ENCODE measurements around the gene AFF3.

AFF3 gene

GRCh38 chr2:100033976-100034375, 108.4 kb downstream of the AFF3 start:
- Histone ChIP-seq H3K27ac (ENCODE audit: low read length) (no peak overlapping the region), H3K4me3 (ENCODE audit: low read length) (no peak overlapping the region), H3K36me3 (ENCODE audit: control insufficient read depth, low read depth, low read length) (no peaks in the 10 kb centered on the region), H3K9me3 (ENCODE audit: control insufficient read depth, low read depth, low read length) (no peaks in the 10 kb centered on the region), H3K4me1 (ENCODE audit: control insufficient read depth, low read depth, low read length) (no peaks in the 10 kb centered on the region), H3K27me3 (ENCODE audit: control insufficient read depth, insufficient read depth, low read length) (no peaks in the 10 kb centered on the region), H3K9ac (ENCODE audit: low read length) (no peak overlapping the region)

- Histone ChIP-seq H3K27me3 (ENCODE audit: control insufficient read depth, insufficient read depth, low read length) (no peaks in the 10 kb centered on the region), H3K4me3 (ENCODE audit: low read length) (no peak overlapping the region), H3K36me3 (ENCODE audit: control insufficient read depth, low read depth, low read length) (no peaks in the 10 kb centered on the region), H3K4me1 (ENCODE audit: control insufficient read depth, low read depth, low read length) (no peaks in the 10 kb centered on the region), H3K27ac (ENCODE audit: low read length) (no peak overlapping the region), H3K9ac (ENCODE audit: low read length) (no peak overlapping the region), H3K9me3 (ENCODE audit: control insufficient read depth, low read depth, low read length) (no peaks in the 10 kb centered on the region)
These were observed 110.8 kb downstream of the AFF3 start for GRCh38 chr2:100031604-100032003.

- no peak overlapping the region for H3K27ac ChIP-seq (ENCODE audit: low read length)
- H3K4me1 ChIP-seq (ENCODE audit: control insufficient read depth, low read depth, low read length) = no peaks in the 10 kb centered on the region
- H3K9me3 ChIP-seq (ENCODE audit: control insufficient read depth, low read depth, low read length) = no peaks in the 10 kb centered on the region
- no peaks in the 10 kb centered on the region for H3K36me3 ChIP-seq (ENCODE audit: control insufficient read depth, low read depth, low read length)
- no peak overlapping the region for H3K4me3 ChIP-seq (ENCODE audit: low read length)
- no peaks in the 10 kb centered on the region for H3K27me3 ChIP-seq (ENCODE audit: control insufficient read depth, insufficient read depth, low read length)
- no peak overlapping the region for H3K9ac ChIP-seq (ENCODE audit: low read length)
These were observed 112.9 kb downstream of the AFF3 start for GRCh38 chr2:100029460-100029859.

GRCh38 chr2:100021791-100022340, 120.5 kb downstream of the AFF3 start:
- no peaks in the 10 kb centered on the region for H3K4me1 ChIP-seq (ENCODE audit: control insufficient read depth, low read depth, low read length)
- H3K27me3 ChIP-seq (ENCODE audit: control insufficient read depth, insufficient read depth, low read length) = no peaks in the 10 kb centered on the region
- no peak overlapping the region for H3K4me3 ChIP-seq (ENCODE audit: low read length)
- no peaks in the 10 kb centered on the region for H3K9me3 ChIP-seq (ENCODE audit: control insufficient read depth, low read depth, low read length)
- no peak overlapping the region for H3K9ac ChIP-seq (ENCODE audit: low read length)
- H3K27ac ChIP-seq (ENCODE audit: low read length) = no peak overlapping the region
- no peaks in the 10 kb centered on the region for H3K36me3 ChIP-seq (ENCODE audit: control insufficient read depth, low read depth, low read length)

GRCh38 chr2:100019499-100019898, 122.9 kb downstream of the AFF3 start:
- Histone ChIP-seq H3K36me3 (ENCODE audit: control insufficient read depth, low read depth, low read length) (no peaks in the 10 kb centered on the region), H3K4me3 (ENCODE audit: low read length) (no peak overlapping the region), H3K27me3 (ENCODE audit: control insufficient read depth, insufficient read depth, low read length) (no peaks in the 10 kb centered on the region), H3K9ac (ENCODE audit: low read length) (no peak overlapping the region), H3K9me3 (ENCODE audit: control insufficient read depth, low read depth, low read length) (no peaks in the 10 kb centered on the region), H3K27ac (ENCODE audit: low read length) (no peak overlapping the region), H3K4me1 (ENCODE audit: control insufficient read depth, low read depth, low read length) (no peaks in the 10 kb centered on the region)

GRCh38 chr2:100018341-100019193, 123.8 kb downstream of the AFF3 start:
- Histone ChIP-seq H3K9ac (ENCODE audit: low read length) (no peak overlapping the region), H3K27ac (ENCODE audit: low read length) (no peak overlapping the region), H3K27me3 (ENCODE audit: control insufficient read depth, insufficient read depth, low read length) (no peaks in the 10 kb centered on the region), H3K4me1 (ENCODE audit: control insufficient read depth, low read depth, low read length) (peaks cover 4% of the 10 kb centered on the region), H3K9me3 (ENCODE audit: control insufficient read depth, low read depth, low read length) (no peaks in the 10 kb centered on the region), H3K4me3 (ENCODE audit: low read length) (no peak overlapping the region), H3K36me3 (ENCODE audit: control insufficient read depth, low read depth, low read length) (no peaks in the 10 kb centered on the region)

DNA sequence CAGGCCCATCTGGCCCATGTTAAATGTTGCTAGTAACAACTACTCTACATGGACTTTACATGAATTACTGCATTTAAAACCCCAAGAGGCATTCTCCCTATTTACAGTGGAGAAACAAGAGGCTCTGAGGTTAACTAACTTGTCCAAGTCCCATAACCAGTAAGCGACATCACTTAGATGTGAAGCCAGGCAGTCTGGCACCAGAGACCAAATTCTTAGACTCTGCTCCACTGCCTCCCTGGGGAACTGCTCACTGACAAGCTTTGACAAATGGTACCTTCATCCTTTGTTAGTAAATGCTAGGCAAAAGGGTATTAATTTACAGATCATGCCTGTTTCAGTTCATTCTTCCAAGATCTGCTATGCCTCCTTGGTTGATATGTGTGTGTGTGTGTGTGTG, 124.8 kb downstream of the AFF3 start:
- Histone ChIP-seq H3K4me1 (ENCODE audit: control insufficient read depth, low read depth, low read length) (peaks cover 4% of the 10 kb centered on the region), H3K27me3 (ENCODE audit: control insufficient read depth, insufficient read depth, low read length) (no peaks in the 10 kb centered on the region), H3K36me3 (ENCODE audit: control insufficient read depth, low read depth, low read length) (no peaks in the 10 kb centered on the region), H3K9ac (ENCODE audit: low read length) (no peak overlapping the region), H3K27ac (ENCODE audit: low read length) (no peak overlapping the region), H3K4me3 (ENCODE audit: low read length) (no peak overlapping the region), H3K9me3 (ENCODE audit: control insufficient read depth, low read depth, low read length) (no peaks in the 10 kb centered on the region)

GRCh38 chr2:100016756-100017155, 125.6 kb downstream of the AFF3 start:
- Histone ChIP-seq H3K9ac (ENCODE audit: low read length) (no peak overlapping the region), H3K9me3 (ENCODE audit: control insufficient read depth, low read depth, low read length) (no peaks in the 10 kb centered on the region), H3K27ac (ENCODE audit: low read length) (no peak overlapping the region), H3K36me3 (ENCODE audit: control insufficient read depth, low read depth, low read length) (no peaks in the 10 kb centered on the region), H3K27me3 (ENCODE audit: control insufficient read depth, insufficient read depth, low read length) (no peaks in the 10 kb centered on the region), H3K4me1 (ENCODE audit: control insufficient read depth, low read depth, low read length) (peaks cover 4% of the 10 kb centered on the region), H3K4me3 (ENCODE audit: low read length) (no peak overlapping the region)

DNA sequence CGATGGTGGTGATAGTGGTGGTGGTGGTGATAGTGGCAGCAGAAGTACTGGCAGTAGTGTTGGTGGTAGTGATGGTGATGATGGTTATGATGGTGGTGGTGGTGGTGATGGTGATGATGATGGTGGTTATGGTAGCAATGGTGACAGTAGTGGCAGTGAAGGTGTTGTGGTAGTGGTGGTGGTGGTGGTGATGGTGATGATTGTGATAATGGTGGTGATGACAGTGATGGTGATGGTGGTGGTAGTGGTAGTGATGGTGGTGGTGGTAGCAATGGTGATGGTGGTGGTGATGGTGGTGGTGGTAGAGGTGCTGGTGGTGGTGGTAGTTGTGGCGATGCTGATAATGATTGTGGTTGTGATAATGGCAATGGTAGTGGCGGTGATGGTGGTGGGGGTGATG, 126.5 kb downstream of the AFF3 start:
- H3K9me3 ChIP-seq (ENCODE audit: control insufficient read depth, low read depth, low read length) = no peaks in the 10 kb centered on the region
- no peak overlapping the region for H3K27ac ChIP-seq (ENCODE audit: low read length)

DNA sequence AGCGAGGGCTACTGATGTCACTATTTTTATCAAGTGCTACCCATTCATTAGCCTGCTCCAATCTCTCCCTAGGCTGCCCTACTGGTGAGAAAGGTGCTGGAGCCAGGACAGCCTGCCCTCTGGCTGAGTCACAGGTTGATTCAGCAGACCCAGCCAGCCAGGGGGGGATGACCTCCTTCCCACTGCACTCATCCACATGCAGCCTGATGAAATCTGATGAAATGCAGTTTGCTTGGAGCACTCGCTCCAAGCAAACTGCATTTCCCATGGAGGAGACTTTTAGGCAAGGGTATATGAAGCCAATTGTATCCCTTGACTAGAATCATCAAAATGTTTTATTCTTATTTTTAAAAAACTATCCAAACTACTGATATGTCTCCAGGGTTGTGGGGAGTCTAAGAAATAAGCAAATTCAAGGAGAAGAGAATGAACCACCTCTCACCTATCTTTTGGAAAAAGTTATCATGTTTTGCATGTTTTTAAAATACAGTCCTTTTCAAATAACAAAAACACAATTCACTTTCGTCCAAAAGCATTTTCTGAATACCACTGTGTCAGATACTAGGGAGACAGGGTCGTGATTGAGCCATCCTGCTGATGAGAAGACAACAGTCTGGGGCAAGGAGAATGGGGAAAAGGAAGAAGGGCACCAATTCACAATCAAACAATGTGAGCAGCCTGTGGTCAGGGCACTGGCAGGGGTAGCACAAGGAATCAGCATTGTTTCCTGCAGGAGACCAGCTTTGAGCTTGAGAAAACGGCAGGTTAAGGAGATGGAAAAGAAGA, 128.3 kb downstream of the AFF3 start:
- Histone ChIP-seq H3K4me1 (ENCODE audit: control insufficient read depth, low read depth, low read length) (peaks cover 4% of the 10 kb centered on the region), H3K9ac (ENCODE audit: low read length) (no peak overlapping the region), H3K36me3 (ENCODE audit: control insufficient read depth, low read depth, low read length) (no peaks in the 10 kb centered on the region), H3K4me3 (ENCODE audit: low read length) (no peak overlapping the region), H3K9me3 (ENCODE audit: control insufficient read depth, low read depth, low read length) (no peaks in the 10 kb centered on the region), H3K27ac (ENCODE audit: low read length) (no peak overlapping the region), H3K27me3 (ENCODE audit: control insufficient read depth, insufficient read depth, low read length) (no peaks in the 10 kb centered on the region)

More for the DNA sequence above, 126.5 kb downstream of the AFF3 start:
- H3K36me3 ChIP-seq (ENCODE audit: control insufficient read depth, low read depth, low read length) = no peaks in the 10 kb centered on the region
- H3K4me1 ChIP-seq (ENCODE audit: control insufficient read depth, low read depth, low read length) = peaks cover 4% of the 10 kb centered on the region
- no peaks in the 10 kb centered on the region for H3K27me3 ChIP-seq (ENCODE audit: control insufficient read depth, insufficient read depth, low read length)
- H3K9ac ChIP-seq (ENCODE audit: low read length) = no peak overlapping the region
- H3K4me3 ChIP-seq (ENCODE audit: low read length) = no peak overlapping the region

GRCh38 chr2:100012561-100012960, 129.8 kb downstream of the AFF3 start:
- Histone ChIP-seq H3K9me3 (ENCODE audit: control insufficient read depth, low read depth, low read length) (no peaks in the 10 kb centered on the region), H3K27me3 (ENCODE audit: control insufficient read depth, insufficient read depth, low read length) (no peaks in the 10 kb centered on the region), H3K4me1 (ENCODE audit: control insufficient read depth, low read depth, low read length) (peaks cover 4% of the 10 kb centered on the region), H3K36me3 (ENCODE audit: control insufficient read depth, low read depth, low read length) (no peaks in the 10 kb centered on the region), H3K27ac (ENCODE audit: low read length) (no peak overlapping the region), H3K4me3 (ENCODE audit: low read length) (no peak overlapping the region), H3K9ac (ENCODE audit: low read length) (no peak overlapping the region)

Data from iPS-18a (cell line).